AG08396 (cell line): Measurements from ENCODE around the gene SMC4.
"Not testable (repeated sequence)": the region's sequence is repeated elsewhere in the genome, so short reads cannot be mapped to it uniquely, and the experiment has no call there.

Source experiments
- DNase-seq: peaks from one replicate; pipeline ENCODE4 v3.0.0; 2012; ENCODE audit warnings: low spot score, mixed read lengths

Gene SMC4

GRCh38 chr3:160399125-160400029 lies at the start of gene SMC4, which contains the start of gene IFT80:
Gene SMC4 (plus strand): TSS chr3:160399650. CDS start chr3:160400827, 1,177 bp downstream.
Gene IFT80 (minus strand): TSS chr3:160399225. CDS start chr3:160384600, 14,625 bp downstream.
- peak; percentile 95 for DNase-seq

DNA sequence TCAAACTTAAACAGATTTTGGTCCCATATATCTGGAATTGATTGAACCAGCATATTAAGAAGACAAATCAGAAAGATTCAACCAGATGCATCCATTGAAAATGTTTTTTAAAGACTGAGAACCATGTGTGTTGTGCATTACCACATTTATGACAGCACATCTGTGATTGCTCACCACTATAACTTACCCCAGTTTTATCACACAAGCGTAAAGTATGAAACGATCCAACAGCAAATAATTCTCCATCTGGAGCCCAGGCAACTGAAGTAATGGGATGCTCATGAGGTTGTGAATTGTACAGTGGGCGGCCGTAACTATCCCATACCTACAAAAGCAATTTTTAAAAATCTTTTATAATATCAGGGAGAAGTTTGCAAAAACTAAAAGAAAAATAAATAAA lies 43.6 kb upstream of the SMC4 start:
- DNase-seq = no peak

GRCh38 chr3:160362896-160363295 lies 36.6 kb upstream of the SMC4 start:
- DNase-seq = not testable (repeated sequence)

GRCh38 chr3:160365869-160366522 lies 33.5 kb upstream of the SMC4 start:
- DNase-seq = no peak

DNA sequence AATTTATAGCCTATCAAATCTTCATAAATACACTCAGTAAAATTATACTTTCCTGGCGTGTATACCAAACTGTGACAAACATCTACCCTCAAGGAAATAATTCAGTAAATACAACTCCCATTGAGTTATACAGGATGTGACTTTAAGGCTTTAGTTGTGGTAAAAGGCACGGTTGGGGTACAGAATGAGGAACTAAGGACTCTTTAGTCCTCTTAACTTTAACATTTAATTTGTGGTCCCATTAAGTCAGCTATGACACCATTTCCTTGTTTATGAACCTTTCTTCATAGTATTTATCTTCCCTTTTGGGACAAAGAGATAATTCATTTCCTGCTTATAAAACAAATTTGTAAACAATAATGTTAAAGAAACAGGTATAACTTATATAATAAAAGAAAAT lies 30.6 kb upstream of the SMC4 start:
- DNase-seq = no peak

- DNase-seq = no peak
Observed at GRCh38 chr3:160369784-160370183, 29.7 kb upstream of the SMC4 start.

- no peak for DNase-seq
Observed at GRCh38 chr3:160370987-160371857, 28.2 kb upstream of the SMC4 start.

DNA sequence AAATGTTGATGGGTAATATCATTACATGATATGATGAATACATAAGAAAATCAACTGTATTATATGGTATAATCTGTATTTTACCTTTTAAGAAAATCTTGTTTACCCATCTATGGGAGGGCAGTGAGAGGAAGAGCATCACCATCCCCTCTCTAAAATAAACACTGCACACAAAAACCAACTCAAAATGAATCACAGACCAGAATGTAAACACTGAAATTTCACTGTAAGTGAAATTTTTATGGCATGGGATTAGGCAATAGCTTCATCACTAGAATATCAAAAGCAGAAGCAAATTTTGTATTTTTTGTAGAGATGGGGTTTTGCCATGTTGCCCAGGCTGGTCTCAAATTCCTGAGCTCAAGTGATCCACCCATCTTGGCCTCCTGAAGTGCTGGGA lies 26.7 kb upstream of the SMC4 start:
- peak; percentile 44 for DNase-seq

GRCh38 chr3:160373655-160374054 lies 25.8 kb upstream of the SMC4 start:
- no peak for DNase-seq

- no peak for DNase-seq
Observed at GRCh38 chr3:160374472-160374871, 25.0 kb upstream of the SMC4 start.

DNA sequence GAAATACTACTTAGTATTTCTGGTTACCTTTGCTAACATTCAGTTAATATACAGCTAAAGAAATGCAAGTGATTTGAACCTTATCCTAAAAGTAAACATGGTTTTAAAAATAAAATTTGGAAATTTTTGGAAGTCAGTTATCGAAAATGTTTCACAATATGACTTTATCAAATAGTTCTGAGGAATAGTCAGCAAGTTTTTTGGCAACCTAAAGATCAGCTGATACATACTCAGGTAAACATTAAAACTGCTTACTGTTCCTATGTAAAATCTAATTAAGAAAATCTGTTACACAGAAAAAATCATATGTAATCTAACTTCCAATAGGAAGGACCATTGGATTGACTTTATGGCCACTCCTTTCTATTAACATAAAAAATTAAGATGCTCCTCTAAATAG lies 24.5 kb upstream of the SMC4 start:
- no peak for DNase-seq

- DNase-seq = no peak
Observed at GRCh38 chr3:160376681-160377080, 22.8 kb upstream of the SMC4 start.

DNA sequence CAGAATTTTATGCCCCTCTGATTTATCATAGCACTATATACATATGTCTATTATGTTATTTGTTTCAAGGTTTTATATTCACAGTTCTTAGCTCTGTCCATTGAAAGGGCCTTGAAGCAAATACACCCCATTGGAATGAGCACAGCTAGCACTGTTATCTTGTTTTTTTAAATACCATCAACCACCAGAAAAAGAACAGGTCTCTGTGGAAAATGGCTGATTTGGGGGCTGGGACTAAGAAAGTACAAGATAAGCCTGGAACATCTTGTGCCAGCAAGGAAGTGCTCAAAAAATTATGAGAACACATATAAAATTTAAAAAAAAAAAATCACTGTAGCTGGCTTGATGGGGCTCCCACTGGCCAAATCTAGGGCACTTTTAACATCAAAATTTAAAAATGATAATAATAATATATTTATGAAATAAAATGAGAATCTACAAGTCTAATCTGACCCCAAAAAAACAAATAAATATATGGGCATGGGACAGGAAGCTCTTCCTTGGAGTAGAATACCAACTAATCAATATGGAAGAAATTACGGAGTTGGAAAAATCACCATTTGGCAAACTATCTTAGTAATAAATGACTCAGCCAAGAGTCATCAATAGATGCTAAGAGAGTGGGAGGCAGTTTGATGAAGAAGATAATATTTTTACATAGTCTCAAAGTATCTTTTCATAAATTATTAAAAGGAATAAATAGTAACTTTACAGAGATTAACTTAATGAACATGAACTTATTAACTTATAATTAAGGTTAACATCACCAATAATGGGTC lies 20.9 kb upstream of the SMC4 start:
- DNase-seq = no peak

GRCh38 chr3:160379628-160380214 lies 19.7 kb upstream of the SMC4 start:
- no peak for DNase-seq

- DNase-seq = no peak
Observed at GRCh38 chr3:160381470-160381869, 18.0 kb upstream of the SMC4 start.

- DNase-seq = no peak
Observed at GRCh38 chr3:160384639-160385318, 14.7 kb upstream of the SMC4 start.

DNA sequence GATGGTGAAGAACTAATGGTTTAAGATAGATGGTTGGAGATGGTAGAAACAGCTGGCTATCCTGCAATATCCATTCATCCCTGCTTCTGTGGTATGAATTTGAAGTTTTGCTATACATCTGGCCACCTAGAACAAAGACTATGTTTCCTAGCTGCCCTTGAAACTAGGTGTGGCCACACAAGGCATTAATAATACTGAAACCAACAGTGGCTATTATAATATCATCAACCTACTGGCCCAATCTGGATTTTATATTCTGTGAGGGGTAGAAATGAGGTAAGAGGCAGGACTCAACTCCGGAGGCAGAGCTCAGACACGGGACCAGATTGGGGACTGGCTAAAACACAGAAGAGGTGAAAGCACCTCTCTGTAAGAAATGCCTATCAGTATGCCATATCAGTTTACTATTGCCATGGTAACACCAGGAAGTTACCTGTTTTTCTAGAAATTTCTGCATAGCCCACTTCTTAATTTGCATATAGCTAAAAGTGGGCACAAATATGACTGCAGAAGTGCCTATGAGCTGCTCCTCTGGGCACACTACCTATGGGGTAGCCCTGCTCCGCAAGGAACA lies 8.8 kb upstream of the SMC4 start:
- DNase-seq = no peak

GRCh38 chr3:160392798-160393197 lies 6.7 kb upstream of the SMC4 start:
- no peak for DNase-seq

DNA sequence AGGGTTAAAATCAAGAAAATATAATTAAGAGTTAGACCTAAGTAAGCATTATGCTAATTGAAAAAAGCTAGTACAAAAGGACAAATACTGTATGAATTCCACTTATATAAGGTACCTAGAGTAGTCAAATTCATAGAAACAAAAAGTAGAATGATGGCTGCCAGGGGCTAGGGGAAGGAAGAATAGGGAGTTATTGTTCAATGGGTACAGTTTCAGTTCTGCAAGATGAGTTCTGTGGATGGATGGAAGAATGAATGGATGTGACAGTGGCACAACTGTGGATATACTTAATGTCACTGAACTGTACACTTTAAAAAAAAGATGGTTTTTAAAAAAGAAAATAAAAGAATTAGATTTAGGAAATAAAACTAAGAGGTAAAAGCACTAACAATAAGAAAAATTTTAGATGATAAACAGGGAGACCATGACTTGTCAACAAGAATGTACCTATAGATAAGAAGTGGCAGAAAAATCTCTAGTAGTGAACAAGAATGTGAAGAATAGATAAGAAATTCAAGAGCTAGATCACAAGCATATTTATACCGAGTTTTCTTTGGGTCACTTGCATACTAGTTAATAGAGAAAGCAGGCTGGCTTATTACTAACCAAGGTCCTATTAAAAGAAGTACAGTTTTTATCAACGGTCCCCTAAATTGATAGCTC lies 6.0 kb upstream of the SMC4 start:
- DNase-seq = no peak

GRCh38 chr3:160394009-160394392 lies 5.4 kb upstream of the SMC4 start:
- DNase-seq = no peak
